Activated T-cell treated with anti-CD3 and anti-CD28 coated beads, Interleukin-2, amount 50 U/mL, for 4 hours (primary cell): ENCODE results near the gene LY6G6F. TPM values are rescaled to one million over a fixed set of nuclear protein-coding genes. Genes with fewer than 3 reads are reported as not detected.

Experiments
- ATAC-seq, 2 donors: fragments of 200-7000 bp; cut with Tn5 transposase; one replicate each; pipeline ENCODE4 v1.10.0; 2021
- DNase-seq: peaks from one replicate; pipeline ENCODE4 v3.0.0-alpha.2; 2020
- H3K27me3 Mint-ChIP-seq: one replicate; pipeline ENCODE4 v1.8.0; 2021; ENCODE audit warnings: low read depth, mixed read lengths
- H3K36me3 Mint-ChIP-seq: one replicate; pipeline ENCODE4 v1.8.0; 2022; ENCODE audit warnings: mixed read lengths; ENCODE audit not compliant: insufficient read depth
- H3K4me1 Mint-ChIP-seq: one replicate; pipeline ENCODE4 v1.8.0; 2021; ENCODE audit warnings: low read depth, mixed read lengths
- H3K4me3 Mint-ChIP-seq: one replicate; pipeline ENCODE4 v1.8.0; 2021; ENCODE audit warnings: mild to moderate bottlenecking, moderate library complexity, mixed read lengths
- H3K9me3 Mint-ChIP-seq: one replicate; pipeline ENCODE4 v1.8.0; 2021; ENCODE audit warnings: mixed read lengths
- total RNA-seq, 3 donors: library from RNA; stranded (reverse); gene quantifications; one replicate each; pipeline ENCODE4 v1.2.1, GENCODE V29; 2021

Gene LY6G6F
- total RNA-seq, 3 donors from 2014 or later: not detected

GRCh38 chr6:31719001-31719400, 12.3 kb downstream of the LY6G6F start:
- no peaks in the 10 kb centered on the region for H3K36me3 Mint-ChIP-seq
- no peaks in the 10 kb centered on the region for H3K9me3 Mint-ChIP-seq
- peaks cover 2% of the 10 kb centered on the region for H3K4me1 Mint-ChIP-seq
- no peak for DNase-seq
- no peak for ATAC-seq
- no peaks in the 10 kb centered on the region for H3K27me3 Mint-ChIP-seq
- H3K4me3 Mint-ChIP-seq: no peak overlapping the region

GRCh38 chr6:31720196-31720770, 13.6 kb downstream of the LY6G6F start:
- peaks cover 2% of the 10 kb centered on the region for H3K4me1 Mint-ChIP-seq
- no peaks in the 10 kb centered on the region for H3K27me3 Mint-ChIP-seq
- ATAC-seq (no peak), DNase-seq (no peak)
- no peak overlapping the region for H3K4me3 Mint-ChIP-seq
- no peaks in the 10 kb centered on the region for H3K36me3 Mint-ChIP-seq
- no peaks in the 10 kb centered on the region for H3K9me3 Mint-ChIP-seq

- ATAC-seq (no peak), DNase-seq (no peak)
- Mint-ChIP-seq H3K4me3 (no peak within 1 kb of the TSS), H3K4me1 (peaks cover 12% of the 10 kb centered on the region), H3K9me3 (no peaks in the 10 kb centered on the region), H3K27me3 (no peaks in the 10 kb centered on the region), H3K36me3 (peaks cover 4% of the 10 kb centered on the region)
Measured at GRCh38 chr6:31721351-31722020, 14.8 kb downstream of the LY6G6F start, which contains the start of gene LY6G6C. Gene LY6G6C (minus strand): TSS chr6:31721746. CDS start chr6:31721679, 67 bp downstream.

GRCh38 chr6:31722173-31722572, 15.5 kb downstream of the LY6G6F start:
- no peaks in the 10 kb centered on the region for H3K27me3 Mint-ChIP-seq

GRCh38 chr6:31723245-31723979, 16.7 kb downstream of the LY6G6F start, which contains the start of gene MPIG6B:
Gene MPIG6B (plus strand): TSS chr6:31723373. CDS start chr6:31723384, 11 bp downstream.
- peak in 1 of 2 donors; percentile 44 for ATAC-seq
- no peaks in the 10 kb centered on the region for H3K9me3 Mint-ChIP-seq
- DNase-seq: no peak

More at GRCh38 chr6:31722173-31722572, 15.5 kb downstream of the LY6G6F start:
- Mint-ChIP-seq H3K36me3 (peaks cover 4% of the 10 kb centered on the region), H3K4me1 (peaks cover 18% of the 10 kb centered on the region), H3K4me3 (no peak overlapping the region), H3K9me3 (no peaks in the 10 kb centered on the region)
- DNase-seq (no peak), ATAC-seq (no peak)

GRCh38 chr6:31723980-31724691, 17.5 kb downstream of the LY6G6F start:
- H3K27me3 Mint-ChIP-seq: no peaks in the 10 kb centered on the region
- no peak for DNase-seq
- peaks cover 4% of the 10 kb centered on the region for H3K36me3 Mint-ChIP-seq
- H3K9me3 Mint-ChIP-seq: no peaks in the 10 kb centered on the region
- H3K4me1 Mint-ChIP-seq: peaks cover 35% of the 10 kb centered on the region
- H3K4me3 Mint-ChIP-seq: no peak overlapping the region
- ATAC-seq: no peak

More at GRCh38 chr6:31723245-31723979, 16.7 kb downstream of the LY6G6F start, which contains the start of gene MPIG6B:
- H3K4me3 Mint-ChIP-seq: no peak within 1 kb of the TSS
- H3K4me1 Mint-ChIP-seq: peaks cover 28% of the 10 kb centered on the region
- H3K36me3 Mint-ChIP-seq: peaks cover 4% of the 10 kb centered on the region
- no peaks in the 10 kb centered on the region for H3K27me3 Mint-ChIP-seq

GRCh38 chr6:31725502-31726350, 19.1 kb downstream of the LY6G6F start:
- no peak for DNase-seq
- Mint-ChIP-seq H3K36me3 (peaks cover 4% of the 10 kb centered on the region), H3K4me3 (no peak overlapping the region), H3K9me3 (no peaks in the 10 kb centered on the region), H3K4me1 (peaks cover 45% of the 10 kb centered on the region), H3K27me3 (no peaks in the 10 kb centered on the region)
- no peak for ATAC-seq

GRCh38 chr6:31727034-31727716, 20.5 kb downstream of the LY6G6F start:
- DNase-seq: no peak
- H3K4me1 Mint-ChIP-seq: peaks cover 48% of the 10 kb centered on the region
- no peaks in the 10 kb centered on the region for H3K9me3 Mint-ChIP-seq
- peaks cover 11% of the 10 kb centered on the region for H3K36me3 Mint-ChIP-seq
- ATAC-seq: no peak
- H3K4me3 Mint-ChIP-seq: peak overlapping the region; percentile 53
- H3K27me3 Mint-ChIP-seq: no peaks in the 10 kb centered on the region

GRCh38 chr6:31727717-31728671, 21.3 kb downstream of the LY6G6F start:
- Mint-ChIP-seq H3K4me1 (peaks cover 49% of the 10 kb centered on the region), H3K4me3 (peak overlapping the region; percentile 53)

GRCh38 chr6:31728767-31729514, 22.3 kb downstream of the LY6G6F start, which contains the start of gene DDAH2:
Gene DDAH2 (minus strand): TSS chr6:31729299. CDS start chr6:31729161, 138 bp downstream.
- H3K9me3 Mint-ChIP-seq: no peaks in the 10 kb centered on the region
- peak within 1 kb of the TSS; percentile 94 for H3K4me3 Mint-ChIP-seq
- DNase-seq: no peak
- peaks cover 22% of the 10 kb centered on the region for H3K36me3 Mint-ChIP-seq
- peak; percentile 20 for ATAC-seq
- H3K27me3 Mint-ChIP-seq: no peaks in the 10 kb centered on the region
- peaks cover 55% of the 10 kb centered on the region for H3K4me1 Mint-ChIP-seq

More at GRCh38 chr6:31727717-31728671, 21.3 kb downstream of the LY6G6F start:
- ATAC-seq (no peak), DNase-seq (no peak)
- H3K36me3 Mint-ChIP-seq: peaks cover 14% of the 10 kb centered on the region
- H3K9me3 Mint-ChIP-seq: no peaks in the 10 kb centered on the region
- H3K27me3 Mint-ChIP-seq: no peaks in the 10 kb centered on the region

GRCh38 chr6:31729515-31729978, 22.9 kb downstream of the LY6G6F start:
- Mint-ChIP-seq H3K36me3 (peaks cover 22% of the 10 kb centered on the region), H3K27me3 (no peaks in the 10 kb centered on the region), H3K4me1 (peaks cover 61% of the 10 kb centered on the region), H3K9me3 (no peaks in the 10 kb centered on the region), H3K4me3 (peak overlapping the region; percentile 94)
- peak; percentile 75 to 77 for ATAC-seq
- peak; percentile 80 for DNase-seq
